ENCODE results near the gene ADAMTS9.
"Not testable (repeated sequence)": the region's sequence is repeated elsewhere in the genome, so short reads cannot be mapped to it uniquely, and the experiment has no call there.

The ADAMTS9 gene

GRCh38 chr3:64545239-64545638 is 142.6 kb downstream of the ADAMTS9 start:
- DNase-seq (ENCODE audit: low read depth in 2 of 2, low spot score in 1 of 2), result not testable (repeated sequence)

GRCh38 chr3:64541803-64542202 is 146.0 kb downstream of the ADAMTS9 start:
- no peak for DNase-seq (ENCODE audit: low read depth in 2 of 2, low spot score in 1 of 2)

DNA sequence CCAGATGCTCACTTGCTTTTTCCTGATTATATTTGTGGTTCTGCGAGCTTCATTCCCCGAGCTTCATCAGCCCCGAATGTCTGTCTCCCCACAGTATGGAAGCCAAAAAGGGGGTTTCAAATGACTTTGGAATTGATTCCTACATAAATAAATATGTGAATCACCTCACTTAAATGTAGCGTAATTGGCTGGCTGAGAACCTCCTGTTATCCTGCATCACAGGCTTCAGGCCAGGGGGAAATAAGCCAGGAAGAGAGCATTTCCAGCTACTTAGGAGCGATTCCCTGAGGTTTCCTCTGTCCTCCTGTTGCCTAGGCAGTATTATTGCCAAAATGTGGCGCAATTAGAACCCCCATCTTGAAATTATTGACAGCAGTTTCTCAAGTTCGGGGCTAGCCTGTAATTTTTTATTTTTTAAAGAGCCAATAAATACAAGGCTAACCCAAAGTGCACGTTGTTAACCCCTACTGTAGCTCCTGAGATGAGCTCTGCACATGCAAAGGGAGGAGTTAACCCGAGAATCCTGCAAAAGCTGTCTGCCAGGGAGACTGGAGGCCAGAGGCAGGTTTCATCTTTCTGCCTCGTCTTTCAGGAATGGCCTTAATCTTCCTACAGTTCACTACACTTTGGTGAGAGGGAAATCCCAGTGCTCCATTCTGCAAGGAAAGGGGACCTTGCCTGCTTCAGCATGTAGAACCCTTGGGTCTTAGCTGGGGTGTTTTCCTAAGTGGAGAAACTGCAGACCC is 148.2 kb downstream of the ADAMTS9 start:
- no peak for DNase-seq (ENCODE audit: low read depth in 2 of 2, low spot score in 1 of 2)

DNA sequence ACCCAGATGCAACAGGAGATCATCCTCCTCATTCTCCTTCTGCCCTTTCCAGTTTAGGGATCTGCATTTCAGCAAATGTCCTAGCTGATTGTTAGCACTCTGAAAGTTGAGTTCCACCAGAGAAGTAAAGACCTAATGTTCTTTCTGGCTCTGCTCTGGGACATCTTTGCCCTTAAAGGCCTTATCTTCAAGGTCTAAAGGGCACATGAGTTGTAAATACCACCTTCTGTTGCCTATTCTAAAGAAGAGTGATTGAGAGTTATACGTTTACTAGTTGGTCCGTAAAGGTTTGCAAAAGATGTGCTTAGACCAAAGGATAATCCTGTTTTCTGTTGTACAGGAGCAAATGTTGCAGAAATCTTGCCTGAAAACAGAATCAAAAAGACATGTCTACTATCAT is 151.6 kb downstream of the ADAMTS9 start:
- no peak for DNase-seq (ENCODE audit: low read depth in 2 of 2, low spot score in 1 of 2)

DNA sequence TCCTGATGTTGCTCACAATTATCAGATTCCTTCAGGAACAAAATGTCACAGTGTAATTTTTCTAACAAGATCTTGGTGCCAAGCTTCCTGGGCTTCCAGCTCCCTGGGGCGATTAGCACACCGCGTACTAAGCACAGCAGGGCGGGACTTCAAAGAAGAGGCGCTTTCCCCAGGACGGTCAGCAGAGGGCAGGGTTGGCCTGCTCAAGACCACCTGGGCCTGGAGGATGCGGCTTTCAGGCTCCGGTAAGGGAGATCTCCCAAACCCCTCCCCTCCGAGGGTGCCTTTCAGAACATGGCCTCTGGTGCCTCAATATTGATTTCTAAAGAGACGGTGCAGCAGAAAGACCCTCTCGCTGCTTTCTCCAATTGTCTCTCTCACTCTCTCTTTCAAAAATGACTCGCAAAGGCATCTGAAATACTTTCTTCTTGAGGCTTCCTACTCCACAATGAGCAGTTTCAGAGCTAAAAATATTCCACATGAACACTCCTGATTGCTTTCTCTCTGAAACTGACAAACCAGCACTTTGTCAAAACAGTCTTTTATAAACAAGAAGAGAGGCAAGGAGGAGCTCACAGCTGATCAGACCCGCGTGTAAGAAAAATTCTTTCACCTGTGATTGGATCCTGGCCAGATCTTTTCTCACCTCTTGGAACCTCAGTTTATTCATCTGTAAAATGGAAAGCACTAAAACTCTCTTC is 154.0 kb downstream of the ADAMTS9 start:
- peak in 1 of 2 donors; percentile 1 for DNase-seq (ENCODE audit: low read depth in 2 of 2, low spot score in 1 of 2)

DNA sequence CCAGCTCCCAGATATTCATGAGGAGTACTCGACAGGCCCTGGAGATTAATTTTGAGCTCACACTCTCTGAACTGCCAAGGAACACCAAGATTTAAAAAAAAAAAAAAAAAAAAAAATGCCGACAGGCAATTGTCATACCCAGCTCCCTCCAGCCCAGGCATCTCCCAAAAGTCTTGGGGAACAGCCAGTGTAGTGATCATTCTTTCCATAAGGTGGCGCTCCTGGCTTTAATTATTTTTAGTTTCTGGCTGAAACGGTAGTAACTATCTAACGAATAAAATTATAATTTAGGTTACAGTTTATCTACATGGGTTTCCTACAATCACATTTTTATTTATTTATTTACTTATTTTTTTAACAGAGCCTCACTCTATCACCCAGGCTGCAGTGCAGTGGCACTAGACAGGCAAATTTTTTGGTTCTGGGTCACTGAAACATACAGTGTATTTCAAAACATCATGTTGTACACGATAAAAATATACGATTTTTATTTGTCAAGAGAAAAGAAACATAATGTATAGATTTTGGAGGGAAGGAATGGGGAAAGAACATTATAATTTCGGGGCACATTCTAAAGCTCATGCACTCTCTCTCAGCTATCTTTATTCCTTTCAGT is 157.3 kb downstream of the ADAMTS9 start:
- no peak for DNase-seq (ENCODE audit: low read depth in 2 of 2, low spot score in 1 of 2)

DNA sequence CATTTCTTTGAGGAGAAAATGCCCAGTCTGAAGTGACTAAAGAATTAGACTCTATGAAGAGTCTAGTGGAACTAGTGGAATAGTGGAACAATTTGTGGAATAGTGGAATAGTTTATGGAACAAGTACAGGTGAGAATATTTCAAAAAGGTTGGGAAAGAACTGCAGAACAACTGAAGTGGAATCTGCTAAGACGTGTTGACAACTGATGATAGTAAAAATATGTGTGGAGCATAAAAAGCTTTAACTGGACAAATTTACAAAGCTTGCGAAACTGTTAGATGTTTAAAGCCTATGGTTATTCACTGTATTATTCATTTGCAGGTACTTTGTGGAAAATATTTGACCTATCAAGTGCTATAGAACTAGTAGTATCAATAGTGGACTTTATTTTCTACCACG is 164.5 kb downstream of the ADAMTS9 start:
- no peak for DNase-seq (ENCODE audit: low read depth in 2 of 2, low spot score in 1 of 2)

GRCh38 chr3:64520334-64520733 is 167.5 kb downstream of the ADAMTS9 start:
- DNase-seq (ENCODE audit: low read depth in 2 of 2, low spot score in 1 of 2), result no peak

- no peak for DNase-seq (ENCODE audit: low read depth in 2 of 2, low spot score in 1 of 2)
Measured at GRCh38 chr3:64518950-64519349, 168.8 kb downstream of the ADAMTS9 start.

DNA sequence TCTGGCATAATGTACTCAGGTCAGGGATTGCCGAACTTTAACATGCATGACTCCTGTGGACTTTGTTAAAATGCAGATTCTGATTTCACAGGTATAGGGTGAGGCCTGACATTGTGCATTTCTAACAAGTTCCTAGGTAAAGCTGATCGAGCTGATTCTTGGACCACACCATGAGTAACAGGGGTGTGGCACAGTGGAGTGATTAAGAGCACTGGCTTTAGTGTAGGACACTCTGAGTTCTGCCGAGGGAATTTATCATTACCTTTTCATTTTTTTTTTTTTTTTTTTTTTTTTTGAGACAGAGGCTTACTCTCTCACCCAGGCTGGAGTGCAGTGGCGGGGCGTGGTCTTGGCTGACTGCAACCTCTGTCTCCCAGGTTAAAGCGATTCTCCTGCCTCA is 169.3 kb downstream of the ADAMTS9 start:
- no peak for DNase-seq (ENCODE audit: low read depth in 2 of 2, low spot score in 1 of 2)

DNA sequence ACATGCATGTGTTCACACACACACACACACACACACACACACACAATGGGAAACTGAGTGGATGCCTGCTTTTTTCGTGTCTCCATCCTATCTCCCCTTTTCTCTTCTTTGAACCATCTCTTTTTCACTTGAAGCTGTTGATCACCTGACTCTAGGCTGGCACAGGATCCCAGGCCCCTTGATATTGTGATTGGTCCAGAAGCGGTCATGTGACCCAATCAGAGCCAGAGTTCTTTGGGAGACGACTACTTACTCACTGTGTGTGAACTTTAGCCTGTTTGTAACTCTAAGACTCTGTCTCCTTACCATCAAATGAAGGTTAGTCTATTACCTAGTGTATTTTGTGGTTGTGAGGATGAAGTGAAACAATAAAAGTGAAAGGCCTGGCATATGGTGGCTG is 172.9 kb downstream of the ADAMTS9 start:
- no peak for DNase-seq (ENCODE audit: low read depth in 2 of 2, low spot score in 1 of 2)

DNA sequence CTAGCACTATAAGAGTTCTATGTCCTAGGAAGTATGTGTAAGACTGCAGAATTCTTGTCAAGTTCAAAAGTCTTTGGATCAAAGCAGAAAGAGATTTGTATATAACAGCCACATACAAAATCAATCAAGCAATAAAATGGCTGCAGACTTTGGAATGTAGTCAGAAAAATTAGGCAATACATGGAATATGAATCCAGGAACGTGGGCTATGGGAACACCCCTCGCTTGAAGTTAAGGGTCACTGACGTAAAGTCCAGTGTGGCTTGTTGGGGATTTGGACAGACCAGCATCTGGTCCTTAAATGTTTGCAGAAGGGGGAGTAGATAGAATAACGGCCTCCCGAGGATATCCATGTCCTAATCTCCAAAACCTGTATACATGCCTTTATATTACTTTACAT is 178.6 kb downstream of the ADAMTS9 start:
- no peak for DNase-seq (ENCODE audit: low read depth in 2 of 2, low spot score in 1 of 2)

- DNase-seq (ENCODE audit: low read depth in 2 of 2, low spot score in 1 of 2), result no peak
Measured at GRCh38 chr3:64508140-64508539, 179.7 kb downstream of the ADAMTS9 start.

- no peak for DNase-seq (ENCODE audit: low read depth in 2 of 2, low spot score in 1 of 2)
Measured at GRCh38 chr3:64506255-64506654, 181.5 kb downstream of the ADAMTS9 start.

GRCh38 chr3:64505419-64505818 is 182.4 kb downstream of the ADAMTS9 start:
- DNase-seq (ENCODE audit: low read depth in 2 of 2, low spot score in 1 of 2), result no peak

DNA sequence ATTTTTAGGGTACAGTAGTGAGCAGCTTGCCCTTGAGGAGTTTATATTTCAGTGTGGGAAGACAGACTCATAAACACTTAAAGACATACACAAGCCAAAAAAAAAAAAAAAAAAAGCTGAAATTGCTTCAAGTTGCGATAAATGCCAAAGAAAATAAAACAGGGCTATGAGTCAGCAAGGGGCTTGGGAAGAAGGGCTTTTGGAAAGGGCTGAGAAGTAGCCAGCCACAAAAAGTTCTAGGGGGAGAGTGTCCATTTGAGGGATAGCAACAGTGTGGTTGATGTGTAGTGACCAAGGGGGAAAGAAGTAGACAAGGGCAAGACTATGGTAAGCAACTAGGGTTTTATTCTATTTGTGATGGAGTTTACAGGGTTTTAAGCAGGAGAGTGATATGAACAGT is 185.5 kb downstream of the ADAMTS9 start:
- DNase-seq (ENCODE audit: low read depth in 2 of 2, low spot score in 1 of 2), result no peak

DNA sequence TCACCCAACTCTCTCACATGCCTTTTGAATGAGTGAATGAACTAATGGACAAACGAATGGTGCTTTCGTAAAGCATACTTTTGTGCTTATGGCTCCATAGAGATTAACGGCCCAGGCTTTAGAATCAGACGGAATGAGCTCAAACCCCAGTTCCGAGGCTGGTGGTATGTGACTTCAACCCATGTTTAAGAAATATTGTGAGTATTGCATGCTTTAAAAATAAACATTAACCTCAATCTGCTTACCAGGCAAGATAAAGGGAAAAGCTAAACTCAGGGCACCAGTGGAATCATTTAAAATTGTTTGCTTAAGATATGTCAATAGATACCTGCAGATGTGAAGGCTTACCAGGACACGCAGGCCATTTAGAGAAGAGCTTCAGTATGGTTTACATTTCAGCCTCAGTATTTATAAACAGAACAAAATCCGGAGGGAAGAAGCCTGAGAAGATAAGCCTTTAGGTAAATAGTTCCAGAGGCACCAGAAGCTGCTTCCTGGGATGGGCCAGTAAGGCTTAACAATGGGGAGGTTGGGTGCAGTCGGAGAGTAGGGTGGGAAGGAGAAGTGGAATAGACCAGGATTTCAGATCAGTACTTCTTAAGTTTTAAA is 186.4 kb downstream of the ADAMTS9 start:
- DNase-seq (ENCODE audit: low read depth in 2 of 2, low spot score in 1 of 2), result no peak

DNA sequence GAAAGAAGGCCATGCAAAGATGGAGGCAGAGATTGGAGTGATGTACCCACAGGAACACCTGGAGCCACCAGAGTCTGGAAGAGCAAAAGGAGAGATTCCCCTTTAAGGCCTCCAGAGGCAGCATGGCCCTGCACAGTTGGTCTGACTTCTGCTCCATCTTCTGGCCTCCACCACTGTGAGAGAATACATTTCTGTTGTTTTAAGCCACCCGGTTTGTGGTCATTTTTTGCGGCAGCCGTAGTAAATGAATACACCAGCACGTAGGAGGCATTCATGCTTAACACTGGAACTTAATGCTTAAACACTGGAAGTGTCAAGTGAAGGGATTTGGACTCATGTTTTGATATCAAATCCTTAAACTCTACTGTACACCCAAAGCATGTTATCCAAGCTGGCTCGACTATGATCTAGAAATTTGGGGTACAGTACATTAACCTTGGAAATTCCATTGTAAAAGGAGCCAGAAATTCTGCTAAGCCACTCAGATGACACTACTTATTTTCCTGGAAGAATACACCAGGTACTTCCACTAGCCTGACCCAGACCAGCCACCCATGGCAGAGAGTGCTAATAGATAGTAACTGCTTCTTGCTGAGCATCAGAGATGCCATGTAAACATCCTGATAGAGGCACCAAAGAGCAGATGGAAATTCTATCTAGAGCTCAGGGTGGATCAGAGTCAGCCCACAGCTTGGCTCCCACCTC is 190.9 kb downstream of the ADAMTS9 start:
- no peak for DNase-seq (ENCODE audit: low read depth in 2 of 2, low spot score in 1 of 2)

DNA sequence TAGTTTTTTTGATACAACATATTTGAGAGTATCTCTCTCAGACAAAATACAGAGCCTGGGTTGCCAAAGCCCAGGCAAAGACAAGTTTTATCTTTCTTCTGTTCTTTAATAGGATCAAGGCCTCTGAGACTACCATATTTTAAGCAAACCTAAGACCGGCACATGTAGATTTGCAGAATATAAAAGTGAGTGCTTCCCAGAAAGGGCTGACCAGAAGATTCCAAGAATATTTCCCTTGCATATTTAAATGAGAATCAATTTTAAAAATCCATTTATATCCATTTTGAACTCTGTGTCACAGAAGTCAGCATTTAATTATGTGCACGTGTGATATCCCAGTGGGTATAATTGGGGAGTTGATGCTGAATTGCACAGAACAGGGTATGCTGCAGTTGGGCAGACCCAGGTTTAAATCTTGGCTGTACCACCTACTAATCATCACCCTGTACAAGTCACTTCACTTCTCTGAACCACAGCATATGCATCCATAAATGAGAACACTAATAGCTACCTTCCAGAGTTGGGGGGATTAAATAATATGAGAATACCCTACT is 191.9 kb downstream of the ADAMTS9 start:
- no peak for DNase-seq (ENCODE audit: low read depth in 2 of 2, low spot score in 1 of 2)

DNA sequence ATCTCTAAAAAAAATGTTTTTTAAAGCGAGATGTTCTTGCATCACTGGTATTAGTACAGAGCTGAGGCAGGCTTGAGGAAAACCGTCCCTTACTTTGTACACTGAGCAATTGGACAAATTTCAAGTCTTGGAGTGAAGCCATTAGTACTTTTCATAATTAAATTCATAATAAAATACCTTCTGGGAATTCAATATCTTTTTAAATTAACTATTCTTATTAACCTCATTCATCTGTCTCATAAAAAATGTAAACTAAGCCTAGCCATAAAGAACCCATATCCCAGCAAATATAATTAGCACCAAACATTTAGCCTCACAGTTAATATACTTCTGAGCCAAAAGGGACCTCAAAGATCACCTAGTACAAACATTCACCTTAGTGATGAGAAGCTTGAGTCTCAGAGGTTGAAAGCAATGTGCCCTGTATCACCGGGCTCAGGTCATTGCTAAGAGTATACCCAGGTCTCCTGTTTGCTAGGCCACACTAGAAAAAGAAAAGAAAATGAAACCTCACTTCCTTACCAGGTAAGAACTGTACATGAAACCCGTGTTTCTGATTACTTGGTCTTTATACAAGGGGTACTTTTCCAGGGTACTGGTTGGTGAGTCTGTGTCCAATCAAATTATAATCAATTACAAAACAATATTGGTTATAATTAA is 192.5 kb downstream of the ADAMTS9 start:
- no peak for DNase-seq (ENCODE audit: low read depth in 2 of 2, low spot score in 1 of 2)

- DNase-seq (ENCODE audit: low read depth in 2 of 2, low spot score in 1 of 2), result no peak
Measured at GRCh38 chr3:64494526-64494925, 193.3 kb downstream of the ADAMTS9 start.
